MM.1S (cell line): ENCODE results near the gene AUH.

Experiments
- CTCF ChIP-seq: fragments of 300-600 bp; sonication (generic); IDR thresholded peaks from 2 replicates; pipeline ENCODE4 v1.5.1; 2016; ENCODE audit warnings: antibody characterized with exemption, low read length, mixed read lengths
- EZH2 ChIP-seq: fragments of 300-600 bp; sonication (generic); optimal IDR thresholded peaks from 2 replicates; pipeline ENCODE3; 2017; ENCODE audit warnings: low read depth, mild to moderate bottlenecking, antibody characterized with exemption, low read length, mixed read lengths

- TF ChIP-seq EZH2 (no peak), CTCF (no peak)
Measured at GRCh38 chr9:91206806-91207205, 154.9 kb downstream of the AUH start.
